Kidney glomerular epithelial cell (primary cell): ENCODE results near the gene SLC7A11.
A peak's percentile ranks its signal among the peaks of the same experiment; 100 is the strongest.

Experiments used
- DNase-seq: peaks from one replicate; lab custom pipeline; 2025; lab: John Stamatoyannopoulos, UW

Gene SLC7A11

GRCh38 chr4:138242076-138242833, at the start of gene SLC7A11:
Gene SLC7A11, minus strand, starts transcription at chr4:138242349. Its CDS starts 280 bp downstream, at chr4:138242069.
- DNase-seq: peak; percentile 98

GRCh38 chr4:138291431-138291830, 49.3 kb upstream of the SLC7A11 start:
- DNase-seq: no peak

GRCh38 chr4:138290805-138291204, 48.7 kb upstream of the SLC7A11 start:
- DNase-seq: no peak

- no peak for DNase-seq
Observed at GRCh38 chr4:138279286-138279685, 37.1 kb upstream of the SLC7A11 start.

GRCh38 chr4:138277133-138277532, 35.0 kb upstream of the SLC7A11 start:
- no peak for DNase-seq

GRCh38 chr4:138275963-138276621, 33.9 kb upstream of the SLC7A11 start:
- DNase-seq: peak; percentile 39

GRCh38 chr4:138275216-138275615, 33.1 kb upstream of the SLC7A11 start:
- no peak for DNase-seq

- DNase-seq: no peak
Observed at GRCh38 chr4:138269175-138269574, 27.0 kb upstream of the SLC7A11 start.

GRCh38 chr4:138267835-138268234, 25.7 kb upstream of the SLC7A11 start:
- DNase-seq: no peak

GRCh38 chr4:138266948-138267347, 24.8 kb upstream of the SLC7A11 start:
- DNase-seq: no peak

- DNase-seq: no peak
Observed at GRCh38 chr4:138263247-138263816, 21.2 kb upstream of the SLC7A11 start.

GRCh38 chr4:138262469-138262868, 20.3 kb upstream of the SLC7A11 start:
- DNase-seq: no peak

GRCh38 chr4:138262030-138262429, 19.9 kb upstream of the SLC7A11 start:
- DNase-seq: no peak

- no peak for DNase-seq
Observed at GRCh38 chr4:138259824-138260223, 17.7 kb upstream of the SLC7A11 start.

- no peak for DNase-seq
Observed at GRCh38 chr4:138259271-138259670, 17.1 kb upstream of the SLC7A11 start.

GRCh38 chr4:138256608-138257007, 14.5 kb upstream of the SLC7A11 start:
- DNase-seq: no peak

- no peak for DNase-seq
Observed at GRCh38 chr4:138255917-138256597, 13.9 kb upstream of the SLC7A11 start.

- DNase-seq: no peak
Observed at GRCh38 chr4:138252551-138252950, 10.4 kb upstream of the SLC7A11 start.

- DNase-seq: no peak
Observed at GRCh38 chr4:138251938-138252337, 9.8 kb upstream of the SLC7A11 start.

GRCh38 chr4:138249132-138249531, 7.0 kb upstream of the SLC7A11 start:
- no peak for DNase-seq

GRCh38 chr4:138248058-138248457, 5.9 kb upstream of the SLC7A11 start:
- no peak for DNase-seq

GRCh38 chr4:138247643-138248042, 5.5 kb upstream of the SLC7A11 start:
- no peak for DNase-seq

GRCh38 chr4:138243369-138243768, 1.2 kb upstream of the SLC7A11 start:
- peak; percentile 81 for DNase-seq
